Measurements from ENCODE around the gene DLG1.

Gene DLG1

DNA sequence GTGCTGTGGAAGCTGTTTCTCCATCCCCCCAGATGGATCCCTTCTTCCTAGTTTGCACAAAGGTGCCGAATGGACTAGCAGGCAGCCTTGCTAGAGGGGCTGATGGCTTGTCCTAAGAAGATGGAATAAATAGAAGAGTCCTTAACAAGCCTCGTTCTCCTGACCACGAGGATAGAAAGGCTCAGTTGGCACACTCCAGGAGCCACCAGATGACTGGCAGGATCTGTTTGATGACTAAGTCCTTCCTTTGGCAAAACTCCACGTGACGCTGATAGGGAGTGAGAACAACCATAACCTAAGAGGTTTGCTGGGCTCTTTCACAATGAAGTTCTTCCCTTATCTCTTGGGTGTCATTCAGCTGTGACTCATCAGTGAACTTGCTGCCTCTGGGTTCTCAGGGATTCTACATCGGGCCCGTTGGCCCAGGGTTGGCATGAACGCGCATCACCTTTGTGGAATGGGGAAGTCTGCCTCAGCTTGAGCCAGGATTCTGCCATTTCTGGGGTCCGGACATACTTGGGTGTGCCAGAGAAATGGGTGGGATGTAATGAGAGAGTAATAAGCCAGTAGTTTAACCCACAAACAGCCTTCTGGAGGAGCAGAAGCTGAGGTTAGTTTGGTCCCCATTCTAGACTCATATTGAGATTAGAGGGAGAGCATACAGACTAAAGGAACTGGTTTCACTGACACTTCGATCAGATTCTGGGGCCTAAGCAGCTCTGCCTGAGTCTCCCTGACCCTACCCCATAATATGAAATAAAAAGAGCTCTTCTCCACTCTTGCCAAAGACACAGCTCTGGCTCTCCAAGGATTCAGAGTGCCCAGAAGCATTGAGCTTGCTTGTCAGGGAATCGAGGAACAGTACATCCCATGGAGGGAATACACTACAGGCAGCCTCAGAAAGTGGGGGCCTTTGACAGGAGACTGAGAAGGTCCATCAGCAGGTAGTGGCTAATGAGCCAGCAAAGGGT lies 266.8 kb downstream of the DLG1 start:
- TF ChIP-seq, protein P1, sequence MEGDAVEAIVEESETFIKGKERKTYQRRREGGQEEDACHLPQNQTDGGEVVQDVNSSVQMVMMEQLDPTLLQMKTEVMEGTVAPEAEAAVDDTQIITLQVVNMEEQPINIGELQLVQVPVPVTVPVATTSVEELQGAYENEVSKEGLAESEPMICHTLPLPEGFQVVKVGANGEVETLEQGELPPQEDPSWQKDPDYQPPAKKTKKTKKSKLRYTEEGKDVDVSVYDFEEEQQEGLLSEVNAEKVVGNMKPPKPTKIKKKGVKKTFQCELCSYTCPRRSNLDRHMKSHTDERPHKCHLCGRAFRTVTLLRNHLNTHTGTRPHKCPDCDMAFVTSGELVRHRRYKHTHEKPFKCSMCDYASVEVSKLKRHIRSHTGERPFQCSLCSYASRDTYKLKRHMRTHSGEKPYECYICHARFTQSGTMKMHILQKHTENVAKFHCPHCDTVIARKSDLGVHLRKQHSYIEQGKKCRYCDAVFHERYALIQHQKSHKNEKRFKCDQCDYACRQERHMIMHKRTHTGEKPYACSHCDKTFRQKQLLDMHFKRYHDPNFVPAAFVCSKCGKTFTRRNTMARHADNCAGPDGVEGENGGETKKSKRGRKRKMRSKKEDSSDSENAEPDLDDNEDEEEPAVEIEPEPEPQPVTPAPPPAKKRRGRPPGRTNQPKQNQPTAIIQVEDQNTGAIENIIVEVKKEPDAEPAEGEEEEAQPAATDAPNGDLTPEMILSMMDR (conservative IDR thresholded peaks at IDR 0.05; ENCODE audit: low read depth) = no peak
- DNase-seq (ENCODE audit: low spot score) = peak; percentile 95
- POLR2A ChIA-PET (ENCODE audit: low non-redundant PET) = no interaction called here
- CTCF ChIA-PET = interaction anchor here (0.7 to 5.4 kb wide), 3 partner anchors 28 to 266 kb away, joined by 3 to 32 read pairs (median 7); no protein-coding TSS in a partner anchor
- peak overlapping the region; percentile 69 for H3K27ac ChIP-seq

DNA sequence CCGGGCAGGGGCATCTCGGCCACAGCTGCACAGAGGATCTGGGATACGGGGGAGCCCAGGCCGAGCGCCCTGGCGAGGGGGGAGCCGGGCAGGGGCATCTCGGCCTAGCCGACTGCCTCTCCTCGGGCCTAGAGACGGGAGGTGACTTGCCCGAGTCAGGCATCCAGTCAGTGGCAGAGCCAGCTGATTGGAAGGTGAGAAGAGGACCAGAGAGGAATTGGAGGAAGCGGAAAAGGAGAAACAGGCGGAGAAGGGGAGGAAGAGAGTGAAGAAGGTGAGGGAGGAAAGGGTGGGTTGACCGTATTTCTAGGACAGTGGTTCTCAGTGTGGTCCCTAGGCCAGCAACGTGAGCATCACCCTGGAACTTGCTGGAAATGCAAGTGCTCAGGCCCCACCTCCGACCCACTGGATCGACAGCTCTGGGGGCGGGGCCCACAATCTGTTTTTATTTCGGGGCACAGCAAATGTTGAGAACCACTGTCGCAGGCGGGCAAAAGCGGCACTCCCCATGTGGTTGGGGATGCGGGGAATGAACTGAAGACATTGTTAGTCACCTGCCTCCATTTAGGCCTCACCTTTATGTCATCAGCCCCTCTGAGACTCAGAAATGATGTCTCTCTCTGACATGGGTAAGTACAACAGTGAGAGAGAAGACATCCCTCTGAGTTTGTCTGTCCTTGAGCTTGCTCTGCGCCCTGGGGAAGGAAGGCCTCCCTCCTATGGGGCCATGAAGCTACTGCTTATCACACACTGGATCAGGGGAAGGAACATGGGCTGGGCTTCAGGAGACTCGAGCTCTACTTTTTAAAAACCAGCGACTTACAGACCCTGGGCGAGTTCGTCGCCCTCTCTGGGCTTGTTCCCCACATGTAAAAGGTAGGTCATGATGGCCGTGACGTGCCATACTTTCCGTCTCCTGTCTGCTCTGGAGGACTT lies 267.8 kb downstream of the DLG1 start:
- TF ChIP-seq, protein P1 (conservative IDR thresholded peaks at IDR 0.05; ENCODE audit: low read depth) = no peak
- H3K27ac ChIP-seq = peak overlapping the region; percentile 69
- no peak for DNase-seq (ENCODE audit: low spot score)
- ChIA-PET CTCF (interaction anchor here (0.6 to 5.4 kb wide), 11 partner anchors 9 to 583 kb away, joined by 3 to 32 read pairs (median 6); no protein-coding TSS in a partner anchor), POLR2A (ENCODE audit: low non-redundant PET) (no interaction called here)

DNA sequence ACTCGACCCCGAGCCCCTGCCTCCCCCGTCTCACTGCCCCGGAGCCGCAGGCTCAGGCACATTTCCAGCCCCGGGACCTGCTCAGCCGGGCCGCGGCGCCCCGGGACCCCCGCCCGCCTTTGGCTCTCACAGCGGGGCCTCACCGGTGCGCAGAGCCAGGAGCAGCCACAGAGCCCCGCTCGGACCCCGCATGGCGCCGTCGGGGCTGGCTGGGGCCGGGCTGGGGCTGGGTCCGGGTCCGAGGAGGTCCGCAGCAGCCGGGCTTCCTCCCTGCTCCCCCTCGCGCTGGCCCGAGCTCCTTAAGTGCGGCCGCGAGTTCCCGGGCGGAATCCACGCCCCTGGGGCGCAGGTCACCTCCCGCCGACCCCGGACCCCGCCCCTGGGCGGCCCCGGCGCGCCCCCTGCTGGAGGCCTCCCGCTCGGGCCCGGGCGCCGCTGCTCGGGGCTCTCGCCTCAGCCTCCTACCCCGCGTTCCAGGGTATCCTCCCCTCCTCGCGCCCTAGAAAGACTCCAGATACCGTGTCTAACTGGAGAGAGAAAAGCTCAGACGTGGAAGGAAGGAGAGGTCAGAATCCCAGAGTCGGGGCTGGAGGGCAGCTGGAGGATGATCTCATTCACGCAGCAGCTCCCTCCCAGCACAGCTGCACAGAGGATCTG lies 268.8 kb downstream of the DLG1 start, which contains the start of gene MELTF:
Gene MELTF, minus strand, starts transcription at position 307 of the 657 bp plus-strand sequence. Its CDS starts 115 bp downstream, at position 192.
- ChIA-PET POLR2A (ENCODE audit: low non-redundant PET) (interaction anchor here (0.7 kb wide), 1 partner anchor 25 kb away, joined by 3 read pairs; no protein-coding TSS in a partner anchor), CTCF (interaction anchor here (0.6 to 5.4 kb wide), 10 partner anchors 8 to 584 kb away, joined by 3 to 32 read pairs (median 6); no protein-coding TSS in a partner anchor)
- TF ChIP-seq, protein P1 (conservative IDR thresholded peaks at IDR 0.05; ENCODE audit: low read depth) = peak; percentile 90
- H3K27ac ChIP-seq = peak within 1 kb of the TSS; percentile 69
- DNase-seq (ENCODE audit: low spot score) = peak; percentile 77

DNA sequence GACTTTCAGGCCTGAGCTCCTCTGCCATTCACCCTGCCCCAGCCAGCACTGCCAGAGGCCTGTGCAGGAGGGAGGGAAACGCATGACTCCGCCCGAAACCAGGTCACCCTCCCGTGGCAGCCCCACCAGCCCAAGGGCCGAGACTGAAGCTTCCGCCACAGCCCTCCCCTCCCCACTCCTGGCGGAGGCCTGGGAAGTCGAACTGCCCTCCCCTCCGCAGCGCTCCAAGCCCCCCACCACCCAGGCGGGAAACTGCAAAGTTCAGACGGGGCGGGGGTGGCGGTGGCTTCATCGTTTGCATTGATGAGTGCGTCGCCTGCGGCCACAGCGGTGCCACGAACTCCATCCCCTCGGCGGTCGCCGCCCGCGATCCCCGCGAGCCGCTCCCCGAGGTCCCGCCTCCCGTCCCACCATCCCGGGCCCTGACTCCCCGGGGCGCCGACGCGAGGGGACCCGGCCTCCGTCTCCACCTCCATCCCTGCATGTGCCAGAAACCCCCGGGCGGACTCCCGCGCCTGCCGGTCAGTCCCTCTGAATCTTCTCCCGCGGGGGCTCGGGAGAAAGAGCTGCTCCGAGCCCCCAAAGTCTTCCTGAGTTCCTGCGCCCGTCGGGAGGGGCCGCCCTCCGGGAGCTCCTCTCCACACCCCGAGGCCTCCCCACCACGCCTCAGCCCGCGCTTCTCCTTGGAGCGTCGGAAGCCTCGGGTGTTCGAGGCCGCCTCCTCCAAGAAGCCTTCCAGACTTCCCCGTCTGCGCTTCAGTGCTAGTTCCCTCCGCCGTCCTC lies 269.5 kb downstream of the DLG1 start:
- H3K27ac ChIP-seq = peak overlapping the region; percentile 43
- POLR2A ChIA-PET (ENCODE audit: low non-redundant PET) = interaction anchor here (0.7 kb wide), 1 partner anchor 24 kb away, joined by 3 read pairs; no protein-coding TSS in a partner anchor
- TF ChIP-seq, protein P1 (conservative IDR thresholded peaks at IDR 0.05; ENCODE audit: low read depth) = no peak
- DNase-seq (ENCODE audit: low spot score) = no peak
- CTCF ChIA-PET = interaction anchor here (1.6 to 5.4 kb wide), 5 partner anchors 8 to 25 kb away, joined by 3 to 32 read pairs (median 18); no protein-coding TSS in a partner anchor

DNA sequence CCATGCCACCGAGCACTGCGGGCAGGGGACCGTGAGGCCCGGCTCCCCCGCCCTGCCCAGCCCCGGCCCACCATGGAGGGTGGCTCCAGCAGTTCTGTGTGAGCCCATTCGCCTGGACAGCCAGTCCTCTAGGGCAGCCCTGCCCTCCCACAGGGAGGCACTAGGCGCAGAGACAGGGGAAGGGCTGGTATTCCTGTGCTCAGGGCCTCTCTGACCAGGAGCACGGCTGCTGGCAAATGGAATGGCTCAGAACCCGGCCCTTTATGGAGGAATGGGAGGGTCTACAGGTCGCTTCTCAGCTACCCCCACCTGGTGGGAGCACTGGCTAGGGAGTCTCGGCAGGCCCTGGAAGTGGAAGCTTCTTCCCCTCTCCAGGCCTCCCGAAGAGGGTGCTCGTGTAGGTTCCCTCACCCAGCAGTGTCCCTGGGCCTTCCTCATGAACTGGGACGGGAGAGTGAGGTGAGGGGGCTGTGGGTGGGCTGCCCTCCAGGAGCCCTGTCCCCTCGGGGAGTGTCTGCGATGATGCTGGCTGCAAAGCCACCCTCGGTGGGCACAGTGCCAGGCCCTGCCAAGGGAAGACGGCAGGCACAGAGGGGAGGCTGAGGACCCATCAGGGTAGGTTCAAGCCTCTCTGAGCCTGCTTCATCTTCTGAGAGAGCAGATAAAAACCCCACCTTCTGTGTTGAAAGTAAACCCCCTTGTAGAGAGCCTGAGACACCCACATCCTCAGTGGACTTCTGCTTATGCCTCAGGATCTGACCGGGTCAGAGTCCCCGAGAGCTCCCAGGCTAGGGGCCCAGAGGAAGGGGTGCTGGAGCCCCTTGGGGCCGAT lies 270.3 kb downstream of the DLG1 start:
- CTCF ChIA-PET = interaction anchor here (2.4 to 5.4 kb wide), 2 partner anchors 11 to 24 kb away, joined by 18 to 32 read pairs; no protein-coding TSS in a partner anchor

More for the DNA sequence above, 270.3 kb downstream of the DLG1 start:
- TF ChIP-seq, protein P1 (conservative IDR thresholded peaks at IDR 0.05; ENCODE audit: low read depth) = no peak
- POLR2A ChIA-PET (ENCODE audit: low non-redundant PET) = no interaction called here
- H3K27ac ChIP-seq = peak overlapping the region; percentile 43
- no peak for DNase-seq (ENCODE audit: low spot score)
